ENCODE results near the gene TTLL12. TPM values are rescaled to one million over a fixed set of nuclear protein-coding genes. Genes with fewer than 3 reads are reported as not detected.

The TTLL12 gene
- total and polyA plus RNA-seq, 2 donors from 2014 or later = 11.5 to 26.3 TPM

- no peaks in the 10 kb centered on the region for H3K9me3 ChIP-seq (ENCODE audit: control insufficient read depth in 2 of 3, insufficient read depth in 1 of 3, low read length in 3 of 3)
- FAIRE-seq (no peak), DNase-seq (peak in 1 of 5 donors; percentile 72)
- H3K27ac ChIP-seq (ENCODE audit: low read depth in 2 of 2, low read length in 2 of 2) = no peak overlapping the region
- no peaks in the 10 kb centered on the region for H3K4me1 ChIP-seq (ENCODE audit: control insufficient read depth in 2 of 3, insufficient read depth in 2 of 3, low read depth in 1 of 3, low read length in 3 of 3)
- H3K9ac ChIP-seq (ENCODE audit: low read length in 3 of 3) = no peak overlapping the region
- TF ChIP-seq, protein P1, sequence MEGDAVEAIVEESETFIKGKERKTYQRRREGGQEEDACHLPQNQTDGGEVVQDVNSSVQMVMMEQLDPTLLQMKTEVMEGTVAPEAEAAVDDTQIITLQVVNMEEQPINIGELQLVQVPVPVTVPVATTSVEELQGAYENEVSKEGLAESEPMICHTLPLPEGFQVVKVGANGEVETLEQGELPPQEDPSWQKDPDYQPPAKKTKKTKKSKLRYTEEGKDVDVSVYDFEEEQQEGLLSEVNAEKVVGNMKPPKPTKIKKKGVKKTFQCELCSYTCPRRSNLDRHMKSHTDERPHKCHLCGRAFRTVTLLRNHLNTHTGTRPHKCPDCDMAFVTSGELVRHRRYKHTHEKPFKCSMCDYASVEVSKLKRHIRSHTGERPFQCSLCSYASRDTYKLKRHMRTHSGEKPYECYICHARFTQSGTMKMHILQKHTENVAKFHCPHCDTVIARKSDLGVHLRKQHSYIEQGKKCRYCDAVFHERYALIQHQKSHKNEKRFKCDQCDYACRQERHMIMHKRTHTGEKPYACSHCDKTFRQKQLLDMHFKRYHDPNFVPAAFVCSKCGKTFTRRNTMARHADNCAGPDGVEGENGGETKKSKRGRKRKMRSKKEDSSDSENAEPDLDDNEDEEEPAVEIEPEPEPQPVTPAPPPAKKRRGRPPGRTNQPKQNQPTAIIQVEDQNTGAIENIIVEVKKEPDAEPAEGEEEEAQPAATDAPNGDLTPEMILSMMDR (IDR thresholded peaks at IDR 0.05; ENCODE audit: borderline replicate concordance, extremely low read depth, insufficient read depth) = no peak
- intact Hi-C loops (cut with DNase I) = no loop called here
- H3K27me3 ChIP-seq (ENCODE audit: control insufficient read depth, insufficient read depth, low read length) = no peaks in the 10 kb centered on the region
- H3K36me3 ChIP-seq (ENCODE audit: control insufficient read depth in 2 of 3, insufficient read depth in 3 of 3, low read length in 3 of 3) = no peaks in the 10 kb centered on the region
- no peak overlapping the region for H3K4me3 ChIP-seq (ENCODE audit: low read length in 3 of 3)
Observed at GRCh38 chr22:43212434-43212952, 25.6 kb upstream of the TTLL12 start.

- no peaks in the 10 kb centered on the region for H3K4me1 ChIP-seq (ENCODE audit: control insufficient read depth in 2 of 3, insufficient read depth in 2 of 3, low read depth in 1 of 3, low read length in 3 of 3)
- no peaks in the 10 kb centered on the region for H3K9me3 ChIP-seq (ENCODE audit: control insufficient read depth in 2 of 3, insufficient read depth in 1 of 3, low read length in 3 of 3)
- DNase-seq = peak in 1 of 5 donors; percentile 53
- TF ChIP-seq, protein P1 (IDR thresholded peaks at IDR 0.05; ENCODE audit: borderline replicate concordance, extremely low read depth, insufficient read depth) = no peak
- no peak overlapping the region for H3K9ac ChIP-seq (ENCODE audit: low read length in 3 of 3)
- H3K36me3 ChIP-seq (ENCODE audit: control insufficient read depth in 2 of 3, insufficient read depth in 3 of 3, low read length in 3 of 3) = no peaks in the 10 kb centered on the region
- intact Hi-C loops (cut with DNase I) = no loop called here
- H3K4me3 ChIP-seq (ENCODE audit: low read length in 3 of 3) = no peak overlapping the region
- no peak for FAIRE-seq
- no peaks in the 10 kb centered on the region for H3K27me3 ChIP-seq (ENCODE audit: control insufficient read depth, insufficient read depth, low read length)
- H3K27ac ChIP-seq (ENCODE audit: low read depth in 2 of 2, low read length in 2 of 2) = no peak overlapping the region
Observed at GRCh38 chr22:43211941-43212433, 25.1 kb upstream of the TTLL12 start.

- TF ChIP-seq, protein P1 (IDR thresholded peaks at IDR 0.05; ENCODE audit: borderline replicate concordance, extremely low read depth, insufficient read depth) = no peak
- Histone ChIP-seq H3K36me3 (ENCODE audit: control insufficient read depth in 2 of 3, insufficient read depth in 3 of 3, low read length in 3 of 3) (no peaks in the 10 kb centered on the region), H3K4me1 (ENCODE audit: control insufficient read depth in 2 of 3, insufficient read depth in 2 of 3, low read depth in 1 of 3, low read length in 3 of 3) (no peaks in the 10 kb centered on the region), H3K27me3 (ENCODE audit: control insufficient read depth, insufficient read depth, low read length) (no peaks in the 10 kb centered on the region), H3K9me3 (ENCODE audit: control insufficient read depth in 2 of 3, insufficient read depth in 1 of 3, low read length in 3 of 3) (no peaks in the 10 kb centered on the region), H3K27ac (ENCODE audit: low read depth in 2 of 2, low read length in 2 of 2) (no peak overlapping the region), H3K9ac (ENCODE audit: low read length in 3 of 3) (no peak overlapping the region), H3K4me3 (ENCODE audit: low read length in 3 of 3) (no peak overlapping the region)
- FAIRE-seq = no peak
- intact Hi-C loops (cut with DNase I) = no loop called here
- DNase-seq = peak in 1 of 5 donors; percentile 74
Observed at GRCh38 chr22:43210631-43211515, 23.9 kb upstream of the TTLL12 start.
